Articular chondrocyte of knee joint (primary cell): ENCODE measurements around the gene TVP23B. TPM values are rescaled to one million over a fixed set of nuclear protein-coding genes. Genes with fewer than 3 reads are reported as not detected.

Experiments used
- total RNA-seq: library from RNA; depleted of rRNA; stranded (reverse); fragments of >200 nt; gene quantifications from 2 replicates; pipeline ENCODE4 v1.2.3, GENCODE V29; 2012

TVP23B gene
- total RNA-seq, result 61.1 and 66.0 TPM in 2 replicates

GRCh38 chr17:18780991-18781718, at the start of gene TVP23B:
TVP23B (plus strand) TSS chr17:18781183; CDS start chr17:18781294, 111 bp downstream.

GRCh38 chr17:18743699-18744421, 37.1 kb upstream of the TVP23B start, which contains the start of gene FBXW10:
FBXW10 (plus strand) TSS chr17:18744054; CDS start chr17:18744245, 191 bp downstream.

Other genes starting within 250 kb of the TVP23B start
- not detected in 2 replicates for gene TBC1D28, start 136.8 kb upstream of the TVP23B start, total RNA-seq
- 6.1 and 6.6 TPM in 2 replicates for gene FOXO3B, start 98.9 kb upstream of the TVP23B start, total RNA-seq
- gene FBXW10, start 37.1 kb upstream of the TVP23B start, total RNA-seq, result under 0.01 TPM in 1 of 2 replicates, not detected in the other
- gene PRPSAP2, start 76.9 kb downstream of the TVP23B start, total RNA-seq, result 29.1 and 30.2 TPM in 2 replicates
- gene SLC5A10, start 171.0 kb downstream of the TVP23B start, total RNA-seq, result under 0.01 TPM in 1 of 2 replicates, not detected in the other
- 6.5 and 8.0 TPM in 2 replicates for gene FAM83G, start 223.6 kb downstream of the TVP23B start, total RNA-seq